Mammary epithelial cell (primary cell): ENCODE measurements around the gene DPH3.

Source experiments
- EZH2 ChIP-seq: IDR thresholded peaks from 2 replicates; pipeline ENCODE4 v1.6.1; 2012; ENCODE audit warnings: low read length, inconsistent platforms, borderline replicate concordance
- TF ChIP-seq, protein P1 (sequence below), 2 donors: IDR thresholded peaks in 1 of 2; conservative IDR thresholded peaks in 1 of 2; 2 replicates each; pipeline ENCODE4 v1.5.1; 2011 to 2012; ENCODE audit warnings: inconsistent platforms in 2 of 2, low read length in 2 of 2, mild to moderate bottlenecking in 2 of 2, control low read depth in 1 of 2, low read depth in 1 of 2; ENCODE audit not compliant: insufficient read depth in 1 of 2; ENCODE audit errors: extremely low read depth in 1 of 2

DNA sequence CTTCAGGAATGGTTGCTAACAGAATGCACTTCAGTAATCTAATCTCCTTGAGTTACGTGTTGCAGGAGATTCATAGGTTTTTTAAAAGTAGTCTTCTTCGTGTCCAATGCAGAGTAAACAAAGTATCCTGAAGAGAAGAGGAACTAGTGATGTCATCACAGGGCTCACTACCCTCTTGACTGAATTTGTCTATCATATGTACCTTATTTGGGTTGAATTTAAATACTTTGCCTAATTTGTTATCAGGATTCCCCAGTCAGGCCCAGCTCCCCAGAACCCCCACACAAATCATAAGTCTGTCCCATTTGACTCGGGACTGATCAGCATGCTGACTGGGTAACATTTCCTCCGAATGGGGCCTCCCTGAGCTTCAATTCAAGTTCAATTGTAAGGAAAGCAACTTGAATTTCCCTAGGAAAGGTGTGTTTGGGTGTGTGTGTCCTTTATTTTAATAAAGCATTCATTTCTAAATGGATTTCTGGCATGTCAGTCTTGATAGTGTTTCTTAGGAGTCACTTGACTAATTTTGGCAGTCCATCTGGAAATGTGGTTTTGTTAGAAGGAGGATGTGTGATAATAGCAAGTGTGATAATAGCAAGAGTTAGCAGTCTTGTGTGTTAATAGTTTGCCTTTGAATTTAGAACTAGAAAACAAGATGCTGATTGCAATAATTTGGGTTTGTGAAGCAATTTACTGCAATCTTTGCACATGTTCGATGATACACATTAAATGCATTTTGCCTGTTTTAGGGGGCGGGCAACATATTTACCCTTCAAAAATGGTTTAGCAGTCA, 22.2 kb upstream of the DPH3 start:
- TF ChIP-seq, protein P1, sequence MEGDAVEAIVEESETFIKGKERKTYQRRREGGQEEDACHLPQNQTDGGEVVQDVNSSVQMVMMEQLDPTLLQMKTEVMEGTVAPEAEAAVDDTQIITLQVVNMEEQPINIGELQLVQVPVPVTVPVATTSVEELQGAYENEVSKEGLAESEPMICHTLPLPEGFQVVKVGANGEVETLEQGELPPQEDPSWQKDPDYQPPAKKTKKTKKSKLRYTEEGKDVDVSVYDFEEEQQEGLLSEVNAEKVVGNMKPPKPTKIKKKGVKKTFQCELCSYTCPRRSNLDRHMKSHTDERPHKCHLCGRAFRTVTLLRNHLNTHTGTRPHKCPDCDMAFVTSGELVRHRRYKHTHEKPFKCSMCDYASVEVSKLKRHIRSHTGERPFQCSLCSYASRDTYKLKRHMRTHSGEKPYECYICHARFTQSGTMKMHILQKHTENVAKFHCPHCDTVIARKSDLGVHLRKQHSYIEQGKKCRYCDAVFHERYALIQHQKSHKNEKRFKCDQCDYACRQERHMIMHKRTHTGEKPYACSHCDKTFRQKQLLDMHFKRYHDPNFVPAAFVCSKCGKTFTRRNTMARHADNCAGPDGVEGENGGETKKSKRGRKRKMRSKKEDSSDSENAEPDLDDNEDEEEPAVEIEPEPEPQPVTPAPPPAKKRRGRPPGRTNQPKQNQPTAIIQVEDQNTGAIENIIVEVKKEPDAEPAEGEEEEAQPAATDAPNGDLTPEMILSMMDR (conservative IDR thresholded peaks at IDR 0.05 in 1 of 2, IDR thresholded peaks at IDR 0.05 in 1 of 2; ENCODE audit: extremely low read depth in 1 of 2, insufficient read depth in 1 of 2, low read depth in 1 of 2, low read length in 2 of 2) = no peak
- no peak for TF ChIP-seq EZH2
